ENCODE results near the gene TRIM32.

GRCh38 chr9:116685166-116685565 is 1.9 kb upstream of the TRIM32 start:
- no peak for TF ChIP-seq CTCF (IDR thresholded peaks at IDR 0.05)
- TF ChIP-seq POLR2A (IDR thresholded peaks at IDR 0.05; ENCODE audit: low read depth): no peak

Data from esophagus muscularis mucosa (tissue), 3 donors.